ENCODE results near the gene TNKS2.

DNA sequence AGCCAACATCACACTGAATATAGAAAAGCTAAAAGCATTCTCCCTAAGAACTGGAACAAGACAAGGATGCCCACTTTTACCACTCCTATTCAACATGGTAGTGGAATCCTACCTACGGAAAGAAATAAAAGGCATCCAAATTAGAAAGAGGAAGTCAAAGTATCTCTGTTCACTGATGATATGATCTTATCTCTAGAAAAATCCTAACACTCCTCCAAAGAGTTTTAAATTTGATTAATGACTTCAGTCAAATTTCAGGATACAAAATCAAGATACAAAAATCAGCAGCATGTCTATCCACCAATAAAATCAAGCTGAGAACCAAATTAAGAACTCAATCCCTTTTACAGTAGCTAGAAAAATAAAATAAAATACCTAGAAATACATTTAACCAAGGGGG, 35.3 kb upstream of the TNKS2 start:
- no peak for TF ChIP-seq POLR2A (IDR thresholded peaks at IDR 0.05)
- TF ChIP-seq, protein P1, sequence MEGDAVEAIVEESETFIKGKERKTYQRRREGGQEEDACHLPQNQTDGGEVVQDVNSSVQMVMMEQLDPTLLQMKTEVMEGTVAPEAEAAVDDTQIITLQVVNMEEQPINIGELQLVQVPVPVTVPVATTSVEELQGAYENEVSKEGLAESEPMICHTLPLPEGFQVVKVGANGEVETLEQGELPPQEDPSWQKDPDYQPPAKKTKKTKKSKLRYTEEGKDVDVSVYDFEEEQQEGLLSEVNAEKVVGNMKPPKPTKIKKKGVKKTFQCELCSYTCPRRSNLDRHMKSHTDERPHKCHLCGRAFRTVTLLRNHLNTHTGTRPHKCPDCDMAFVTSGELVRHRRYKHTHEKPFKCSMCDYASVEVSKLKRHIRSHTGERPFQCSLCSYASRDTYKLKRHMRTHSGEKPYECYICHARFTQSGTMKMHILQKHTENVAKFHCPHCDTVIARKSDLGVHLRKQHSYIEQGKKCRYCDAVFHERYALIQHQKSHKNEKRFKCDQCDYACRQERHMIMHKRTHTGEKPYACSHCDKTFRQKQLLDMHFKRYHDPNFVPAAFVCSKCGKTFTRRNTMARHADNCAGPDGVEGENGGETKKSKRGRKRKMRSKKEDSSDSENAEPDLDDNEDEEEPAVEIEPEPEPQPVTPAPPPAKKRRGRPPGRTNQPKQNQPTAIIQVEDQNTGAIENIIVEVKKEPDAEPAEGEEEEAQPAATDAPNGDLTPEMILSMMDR (IDR thresholded peaks at IDR 0.05), result no peak

All from Peyer's patch (tissue), 4 donors.